Measurements from ENCODE around the gene LRMDA. TPM values are rescaled to one million over a fixed set of nuclear protein-coding genes. Genes with fewer than 3 reads are reported as not detected.
"Not testable (repeated sequence)": the region's sequence is repeated elsewhere in the genome, so short reads cannot be mapped to it uniquely, and the experiment has no call there.

Gene LRMDA
- total RNA-seq, 1 donor from 2014 or later: not detected

DNA sequence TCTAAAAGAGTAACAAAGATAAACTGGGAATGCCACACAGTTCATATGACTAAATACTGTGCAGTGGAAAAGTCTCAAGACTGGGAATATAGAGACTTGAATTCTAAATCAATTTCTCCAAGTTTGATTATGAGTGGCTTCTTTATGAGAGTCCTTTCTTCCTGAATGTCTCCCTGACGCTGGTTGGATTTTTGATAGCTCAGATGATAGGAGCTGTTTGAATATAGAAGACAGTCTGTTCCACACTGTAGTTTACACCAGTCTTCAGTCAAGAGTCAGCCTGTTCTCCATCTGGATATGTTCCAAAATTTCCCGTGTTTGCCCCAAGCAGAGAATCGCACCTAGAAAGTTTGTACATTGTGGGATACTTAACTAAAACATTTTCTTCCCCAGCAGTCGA is 173.7 kb downstream of the LRMDA start:
- DNase-seq (ENCODE audit: low read depth): no peak

DNA sequence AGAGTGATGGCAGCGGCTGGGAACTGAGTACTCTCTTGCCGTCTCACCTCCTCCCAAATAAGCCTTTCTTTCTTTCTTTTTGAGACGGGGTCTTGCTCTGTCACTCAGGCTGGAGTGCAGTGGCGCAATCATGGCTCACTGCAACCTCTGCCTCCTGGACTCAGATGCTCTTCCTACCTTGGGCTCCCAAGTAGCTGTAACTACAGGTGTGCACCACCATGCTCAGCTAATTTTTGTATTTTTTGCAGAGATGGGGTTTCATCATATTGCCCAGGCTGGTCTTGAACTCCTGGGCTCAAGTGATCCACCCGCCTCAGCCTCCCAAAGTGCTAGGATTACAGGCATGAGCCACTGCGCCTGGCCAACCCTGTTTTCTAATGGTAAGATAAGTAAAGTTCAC is 174.4 kb downstream of the LRMDA start:
- DNase-seq (ENCODE audit: low read depth): not testable (repeated sequence)

DNA sequence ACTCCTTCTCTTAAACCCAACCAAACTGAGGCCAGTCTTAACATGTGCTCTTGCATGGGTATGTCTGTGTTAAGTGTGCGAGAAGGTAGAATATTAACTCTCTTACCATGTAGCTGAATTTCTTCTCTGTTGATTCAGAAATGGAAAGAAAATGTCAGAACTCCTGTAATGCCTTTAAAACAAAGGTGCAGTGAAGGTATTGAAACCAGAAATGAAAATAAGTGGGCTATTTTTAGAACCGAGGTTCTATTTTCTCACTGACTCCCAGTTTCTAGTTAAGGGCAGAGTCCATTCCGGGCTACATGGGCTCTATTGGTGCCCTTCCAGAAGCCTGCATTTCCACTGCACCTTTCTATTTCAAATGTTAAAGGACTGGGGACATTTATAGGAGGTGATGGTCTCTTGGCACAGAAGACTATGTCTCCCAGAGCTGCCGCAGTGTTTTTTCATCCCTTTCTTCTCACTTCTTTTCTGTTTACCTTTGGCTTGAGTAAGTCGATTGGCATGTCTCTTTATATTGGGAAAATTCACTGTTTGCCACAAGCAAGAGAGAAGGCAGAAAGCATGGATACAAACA is 174.9 kb downstream of the LRMDA start:
- DNase-seq (ENCODE audit: low read depth): no peak

DNA sequence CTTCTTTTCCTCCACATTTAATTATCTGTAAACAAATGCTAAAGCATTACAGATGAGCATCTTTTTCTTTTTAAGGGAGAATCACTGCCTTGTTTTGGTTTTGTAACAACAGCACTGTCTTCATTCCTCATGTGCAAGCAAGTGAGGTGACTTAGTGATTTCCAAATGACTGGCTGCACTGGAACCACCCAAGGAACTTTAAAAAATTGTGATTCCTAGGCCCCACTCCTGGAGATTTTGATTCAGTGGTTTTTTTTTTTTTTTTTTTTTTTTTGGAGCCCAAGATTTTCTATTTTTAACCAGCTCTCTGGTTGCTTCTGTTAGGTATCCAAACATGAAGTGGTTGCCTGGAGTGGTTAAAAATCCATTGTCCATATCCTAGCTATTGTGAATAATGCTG is 176.2 kb downstream of the LRMDA start:
- no peak for DNase-seq (ENCODE audit: low read depth)

DNA sequence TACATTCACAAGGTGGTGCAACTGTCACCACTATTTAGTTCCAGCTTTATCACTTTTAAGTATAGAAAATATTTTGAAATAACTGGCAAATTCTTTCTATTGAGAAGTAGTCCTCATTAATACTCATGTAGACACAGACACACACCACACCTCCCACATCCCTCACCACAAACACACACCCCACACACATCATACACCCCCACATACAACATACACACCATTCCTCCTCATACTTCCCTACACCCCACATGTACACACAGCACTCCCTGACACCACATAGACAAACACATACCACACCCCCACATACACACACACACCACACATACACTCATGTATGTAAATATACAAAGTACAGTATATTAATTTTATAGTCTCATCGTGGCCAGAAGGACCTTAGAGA is 178.8 kb downstream of the LRMDA start:
- DNase-seq (ENCODE audit: low read depth): no peak

DNA sequence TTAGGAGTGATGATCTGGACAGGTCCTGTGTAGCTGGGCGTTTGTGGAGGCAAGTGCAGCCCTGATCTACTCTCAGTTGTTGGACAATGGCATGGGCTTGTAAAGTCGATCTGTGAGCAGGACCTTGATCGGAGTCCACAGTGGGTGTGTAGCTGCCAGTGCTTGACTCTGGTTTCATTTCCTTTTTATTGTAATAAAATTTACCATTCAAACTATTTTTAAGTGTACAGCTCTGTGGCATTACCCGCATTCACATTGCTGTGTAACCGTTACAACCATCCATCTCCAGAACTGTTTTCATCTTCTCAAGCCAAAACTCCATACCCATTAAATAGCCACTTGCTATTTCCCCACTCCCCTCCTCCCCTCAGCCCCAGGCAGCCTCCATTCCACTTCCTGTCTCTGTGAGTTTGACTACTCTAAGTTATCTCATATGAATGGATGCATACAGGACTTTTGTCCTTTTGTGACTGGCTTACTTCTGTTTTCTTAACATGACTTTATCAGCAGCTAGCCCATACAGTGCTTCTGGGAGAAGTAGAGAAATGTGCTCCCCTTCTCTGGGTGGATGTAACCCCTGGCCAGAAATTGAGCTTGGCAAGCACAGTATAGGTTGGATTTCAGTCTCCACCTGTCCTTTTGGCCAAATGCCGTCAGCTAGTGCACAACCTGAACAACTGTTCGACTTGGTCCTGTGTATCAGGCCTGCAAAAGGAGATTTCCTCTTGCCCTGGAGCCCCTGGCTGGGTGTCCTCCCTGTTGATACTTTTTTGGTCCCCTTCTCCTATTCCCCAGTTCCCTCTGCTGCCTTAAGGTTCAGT is 180.0 kb downstream of the LRMDA start:
- DNase-seq (ENCODE audit: low read depth): no peak

DNA sequence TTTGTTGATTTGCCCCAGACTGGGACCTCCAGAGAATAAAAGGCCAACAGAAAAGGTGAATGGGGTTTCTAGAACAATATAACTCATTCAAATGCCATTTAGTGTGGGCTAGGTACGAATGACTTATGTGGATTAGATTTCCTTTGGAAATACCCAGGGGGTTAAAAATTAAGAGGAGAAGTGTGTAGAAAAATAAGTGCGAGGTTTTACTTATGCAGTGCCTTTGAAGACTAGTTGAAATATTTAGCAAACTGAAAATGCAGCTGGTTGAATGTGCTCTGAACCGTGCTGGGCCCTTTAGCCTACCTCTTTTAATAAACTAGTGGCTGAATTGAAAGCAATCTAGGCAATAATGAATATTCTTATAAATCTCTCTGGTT is 180.6 kb downstream of the LRMDA start:
- DNase-seq (ENCODE audit: low read depth): no peak

DNA sequence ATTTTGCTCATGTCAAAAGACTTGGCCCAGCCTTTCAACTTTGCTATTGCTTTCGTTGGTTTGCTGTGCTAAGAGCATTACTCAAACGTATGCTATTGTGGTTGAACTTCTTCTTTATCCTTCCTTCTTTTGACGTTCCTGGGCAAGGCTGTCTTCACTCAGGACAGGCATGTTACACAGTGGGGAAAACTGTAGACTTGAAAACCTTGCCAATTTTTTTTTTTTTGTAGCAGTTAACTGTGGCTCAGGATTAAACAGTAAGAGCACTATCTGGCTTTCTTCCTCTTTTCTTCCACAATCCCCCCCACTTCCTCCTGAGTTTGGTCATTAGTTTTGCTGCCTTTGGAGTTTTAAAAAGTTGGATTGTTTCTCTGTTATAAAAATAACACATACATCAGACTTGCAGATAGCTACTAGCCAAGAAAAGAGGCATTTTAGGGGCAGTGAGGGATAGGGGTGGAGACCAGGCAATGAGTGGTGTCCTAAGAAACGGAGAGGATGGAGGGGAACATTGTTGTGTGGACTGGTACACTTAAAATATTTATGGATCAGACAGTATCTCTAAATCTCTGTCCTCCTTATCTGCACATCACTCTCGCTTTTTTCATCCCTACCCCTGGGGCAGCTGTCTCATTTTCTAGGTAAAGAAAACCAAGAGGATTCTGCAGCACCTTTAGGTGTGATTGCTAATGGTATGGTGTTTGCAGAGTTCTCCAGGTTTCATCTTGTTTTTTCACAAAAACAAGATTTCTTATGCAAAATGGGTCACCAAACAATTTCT is 181.7 kb downstream of the LRMDA start:
- DNase-seq (ENCODE audit: low read depth): no peak

DNA sequence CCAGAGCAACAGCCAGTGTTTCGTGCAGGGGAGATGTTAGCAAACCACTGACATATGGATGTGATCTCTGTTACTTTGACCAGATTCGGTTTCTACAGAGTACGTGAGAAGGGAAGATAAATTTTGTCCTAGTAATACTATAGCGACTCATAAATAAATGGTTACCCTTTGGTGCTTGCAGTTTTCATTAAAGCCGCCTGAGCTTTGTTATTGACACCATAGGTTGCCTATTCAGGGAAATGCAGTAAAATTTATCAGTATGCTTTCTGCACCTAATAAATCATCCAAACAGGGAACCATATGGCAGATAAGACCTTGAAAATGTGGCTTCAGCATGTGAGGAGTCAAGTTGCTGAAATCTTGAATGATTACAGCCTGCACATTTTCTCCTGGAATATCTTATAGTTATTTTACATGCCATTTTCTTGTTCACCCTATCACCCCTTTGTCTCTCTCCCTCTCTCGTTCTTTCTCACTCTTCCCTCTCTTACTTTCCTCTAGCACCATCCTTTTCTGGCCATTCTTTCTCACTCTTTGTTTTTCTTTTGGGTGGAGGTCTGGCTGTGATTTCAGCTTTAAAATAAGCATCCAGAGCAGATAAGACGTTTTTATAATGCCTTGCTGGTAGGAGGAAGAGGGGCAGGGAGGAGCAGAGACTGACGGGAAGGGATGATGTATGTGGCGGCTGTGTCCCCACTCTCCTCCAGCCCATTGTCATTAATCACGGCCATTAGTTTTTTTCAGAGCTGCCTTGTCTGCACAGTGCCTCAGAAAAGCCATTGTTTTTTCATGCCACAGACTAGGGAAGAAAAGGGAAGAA is 182.5 kb downstream of the LRMDA start:
- DNase-seq (ENCODE audit: low read depth): no peak

DNA sequence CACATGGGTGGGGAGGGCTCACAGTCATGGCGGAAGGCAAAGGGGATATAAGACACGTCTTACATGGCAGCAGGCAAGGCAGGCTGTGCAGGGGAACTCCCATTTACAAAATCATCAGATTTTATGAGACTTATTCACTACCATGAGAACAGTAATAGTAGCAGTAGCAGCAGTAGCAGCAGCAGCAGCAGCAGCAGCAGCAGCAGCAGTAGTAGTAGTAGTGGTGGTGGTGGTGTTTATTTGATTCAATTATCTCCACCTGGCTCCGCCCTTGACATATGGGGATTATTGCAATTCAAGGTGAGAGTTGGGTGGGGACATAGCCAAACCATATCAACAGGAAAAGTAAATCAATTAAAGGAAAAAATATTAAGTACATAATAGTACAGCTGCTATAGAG is 184.7 kb downstream of the LRMDA start:
- no peak for DNase-seq (ENCODE audit: low read depth)

DNA sequence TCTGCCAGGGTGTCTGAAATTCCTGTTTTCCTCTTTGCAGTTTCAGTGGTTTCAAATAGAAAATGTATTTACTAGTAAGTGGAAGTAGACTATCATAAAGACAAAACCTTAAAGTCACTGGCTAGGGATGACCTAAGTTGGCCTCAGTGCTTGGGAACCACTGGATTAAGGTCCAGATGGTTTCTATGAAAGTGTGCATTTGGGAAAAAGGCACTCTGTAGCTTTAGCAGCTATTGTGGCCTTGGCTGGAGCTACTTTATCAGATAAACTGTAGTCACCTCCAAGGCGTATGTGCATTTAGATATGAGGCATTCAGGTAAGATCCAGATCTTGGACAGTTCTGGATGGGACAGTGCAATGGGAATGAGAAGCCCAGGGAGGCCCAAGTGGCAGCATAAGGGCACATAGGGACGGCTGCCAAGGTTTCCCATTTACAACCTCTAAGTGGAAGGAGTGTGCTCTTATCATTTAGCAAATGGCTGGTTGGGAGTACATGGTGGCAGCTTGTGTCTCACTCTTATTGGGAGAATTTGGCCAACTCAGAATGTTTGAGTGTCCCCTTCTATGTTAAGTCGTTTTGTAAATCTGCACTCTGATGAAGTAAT is 185.6 kb downstream of the LRMDA start:
- no peak for DNase-seq (ENCODE audit: low read depth)

DNA sequence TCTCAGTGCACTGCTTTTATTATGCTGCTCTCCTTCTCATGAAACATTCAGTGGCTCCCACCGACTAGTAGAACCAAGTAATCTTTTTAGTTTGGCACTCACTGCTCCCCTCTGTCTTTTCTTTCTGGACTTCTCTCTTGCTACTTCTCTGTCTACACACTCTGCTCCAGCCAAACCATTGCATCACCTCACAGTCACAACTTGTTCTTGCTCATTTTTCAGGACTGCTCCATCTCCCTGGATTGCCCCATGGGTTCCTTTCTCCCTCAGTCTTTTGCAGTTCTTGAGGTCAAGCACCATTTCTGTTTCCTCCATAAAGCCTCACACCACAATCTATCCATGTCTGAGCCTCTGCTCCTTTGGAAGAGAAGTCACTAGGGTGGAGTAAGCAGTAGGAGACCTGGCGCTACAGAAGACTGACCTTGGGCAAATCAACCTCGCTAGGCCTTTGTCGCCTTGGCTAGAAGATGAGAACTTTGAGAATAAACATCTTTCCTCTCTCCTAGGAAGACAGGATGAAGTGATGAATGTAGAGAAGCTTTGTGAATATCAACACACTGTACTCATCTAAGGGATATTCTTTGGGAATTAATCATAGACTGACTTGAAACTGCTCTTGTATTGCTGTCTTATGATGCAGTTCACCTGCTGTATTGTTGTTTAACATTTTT is 186.2 kb downstream of the LRMDA start:
- no peak for DNase-seq (ENCODE audit: low read depth)

DNA sequence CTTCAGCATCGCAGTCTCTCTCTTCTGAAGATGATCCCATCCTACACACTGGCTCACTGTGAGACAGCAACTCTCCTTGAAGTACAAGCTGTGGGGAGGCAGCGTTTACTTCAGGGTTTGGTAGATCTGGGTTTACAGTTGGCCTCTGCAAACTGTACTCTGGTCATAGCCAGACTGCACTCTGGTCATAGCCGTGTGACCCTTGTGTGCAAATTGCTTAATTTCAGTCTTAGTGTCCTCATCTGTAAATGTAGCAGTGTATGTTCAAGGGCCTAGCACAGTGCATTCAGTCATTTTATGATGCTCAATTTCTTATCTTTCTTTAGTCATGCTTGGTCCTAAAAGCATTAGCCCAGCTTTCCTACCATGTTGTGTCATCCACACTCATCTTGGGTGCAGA is 188.2 kb downstream of the LRMDA start:
- no peak for DNase-seq (ENCODE audit: low read depth)

DNA sequence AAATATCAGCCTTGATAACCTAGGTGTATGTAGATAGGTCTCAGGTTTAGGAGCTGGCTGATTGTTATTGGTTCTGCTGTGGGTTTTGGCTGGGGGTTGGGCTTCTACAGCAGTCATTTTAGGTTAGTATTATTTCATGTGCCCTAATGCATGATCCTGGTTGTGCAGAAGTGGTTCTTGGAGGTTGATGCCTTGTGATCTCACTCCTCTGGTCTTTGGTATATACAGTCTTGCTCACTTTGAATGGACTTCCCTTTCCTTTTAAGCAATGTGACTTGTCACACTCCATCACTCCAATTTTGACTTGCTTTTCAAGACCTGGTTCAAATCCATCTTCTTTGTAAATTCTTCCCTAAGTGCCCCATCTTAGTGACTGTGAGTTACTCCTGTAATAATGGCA is 188.9 kb downstream of the LRMDA start:
- no peak for DNase-seq (ENCODE audit: low read depth)

DNA sequence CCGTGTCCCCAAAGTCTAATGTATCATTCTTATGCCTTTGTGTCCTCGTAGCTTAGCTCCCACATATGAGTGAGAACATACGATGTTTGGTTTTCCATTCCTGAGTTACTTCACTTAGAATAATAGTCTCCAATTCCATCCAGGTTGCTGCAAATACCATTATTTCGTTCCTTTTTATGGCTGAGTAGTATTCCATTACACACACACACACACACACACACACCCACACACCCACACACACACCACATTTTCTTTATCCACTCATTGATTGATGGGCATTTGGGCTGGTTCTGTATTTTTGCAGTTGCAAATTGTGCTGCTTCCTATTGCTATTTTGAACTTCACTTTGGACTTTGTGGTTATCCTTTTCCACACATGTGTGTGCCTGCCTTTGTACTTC is 189.6 kb downstream of the LRMDA start:
- DNase-seq (ENCODE audit: low read depth): not testable (repeated sequence)

DNA sequence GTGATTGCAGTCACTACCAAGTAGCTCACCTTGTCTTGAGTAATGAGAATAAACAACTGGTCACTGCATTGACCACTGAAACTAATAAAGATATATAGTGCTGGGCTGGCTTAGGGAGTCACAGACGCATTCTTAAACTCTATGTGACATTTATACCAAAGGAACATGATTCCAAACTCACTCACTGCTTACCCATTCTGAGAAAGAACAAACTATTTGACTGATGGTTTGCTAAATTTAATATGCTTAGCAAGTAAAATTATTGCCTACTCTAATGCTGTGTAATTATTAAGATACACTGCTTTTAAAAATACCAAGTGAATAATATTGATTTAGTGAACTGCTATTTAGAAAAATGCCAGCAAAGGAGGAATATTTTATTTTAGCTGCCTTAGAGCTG is 191.1 kb downstream of the LRMDA start:
- DNase-seq (ENCODE audit: low read depth): no peak

DNA sequence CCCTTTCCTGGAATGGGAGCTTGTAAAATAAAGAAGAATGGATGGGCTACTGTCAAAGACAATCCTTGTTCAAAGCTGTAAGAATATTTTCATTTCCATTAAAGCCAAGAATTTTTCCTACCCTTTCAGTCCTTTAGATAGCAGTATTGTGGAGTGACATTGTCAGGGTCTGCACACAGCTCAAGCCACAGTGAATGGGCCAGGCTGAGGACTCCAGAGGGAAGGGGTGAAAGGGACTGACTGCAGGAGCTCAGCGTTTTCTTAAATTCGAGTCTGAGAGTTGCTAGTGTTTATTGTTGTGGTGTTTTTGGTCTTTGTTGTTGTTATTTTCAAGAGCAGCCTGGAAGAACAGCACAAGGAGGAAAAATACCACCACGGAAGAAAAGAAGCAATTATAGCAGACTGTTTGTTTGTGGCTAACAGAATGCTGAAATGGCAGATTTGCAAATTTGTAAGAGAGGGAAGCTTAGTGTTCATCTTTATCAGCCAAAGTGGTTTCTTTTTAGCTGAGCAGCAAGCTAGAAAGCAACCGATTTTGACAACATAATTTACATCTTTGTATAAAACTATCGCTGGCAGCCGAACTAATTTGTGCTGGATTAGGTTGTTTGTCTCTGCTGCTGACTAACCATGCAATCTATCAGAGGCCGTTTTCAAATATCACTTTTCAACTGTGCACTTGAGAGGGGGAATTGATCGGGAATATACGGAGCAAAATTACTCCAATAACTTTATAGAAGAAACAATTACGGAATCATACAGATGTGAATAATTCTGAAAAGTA is 192.1 kb downstream of the LRMDA start:
- DNase-seq (ENCODE audit: low read depth): no peak

DNA sequence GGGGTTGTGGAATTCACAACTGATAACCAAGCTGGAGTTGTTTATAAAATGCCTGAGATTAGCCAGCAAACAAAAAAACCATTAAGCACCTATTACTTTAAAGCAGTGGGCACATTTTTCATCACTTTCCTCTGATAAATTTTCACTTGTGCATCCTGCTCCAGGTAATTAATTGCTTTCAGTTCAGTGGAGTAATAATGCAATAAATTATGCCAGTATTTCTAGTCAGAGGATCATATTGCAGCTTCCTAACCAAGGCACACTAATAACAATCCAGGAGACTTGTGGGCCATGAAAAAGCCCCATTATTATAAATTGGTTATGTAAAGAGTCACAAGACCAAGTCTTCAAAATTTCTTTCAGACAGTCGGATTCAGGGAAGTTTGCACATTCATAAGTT is 193.2 kb downstream of the LRMDA start:
- DNase-seq (ENCODE audit: low read depth): no peak

DNA sequence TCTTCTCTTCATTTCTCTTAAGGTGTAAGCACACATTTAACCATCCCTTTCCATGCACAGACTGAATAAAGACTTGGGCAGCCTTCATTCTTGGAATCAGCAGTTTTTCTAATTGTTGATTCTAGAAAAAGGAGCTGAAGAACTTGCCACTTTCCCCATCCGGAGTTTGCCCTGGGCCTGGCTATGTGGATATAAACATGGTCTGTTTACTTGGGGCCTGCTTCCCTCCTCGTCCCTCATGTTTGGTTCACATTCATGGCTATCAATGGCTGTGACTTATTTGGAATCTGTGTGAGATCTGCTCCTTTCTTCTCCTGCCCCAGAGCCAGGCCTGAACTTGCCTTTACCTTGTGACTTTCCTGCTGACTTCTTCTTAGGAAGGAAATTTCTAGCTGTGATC is 199.3 kb downstream of the LRMDA start:
- no peak for DNase-seq (ENCODE audit: low read depth)
